SK-MEL-5 (cell line): ENCODE data around the gene SPEM1. TPM values are rescaled to one million over a fixed set of nuclear protein-coding genes. Genes with fewer than 3 reads are reported as not detected.
"Not testable (repeated sequence)": the region's sequence is repeated elsewhere in the genome, so short reads cannot be mapped to it uniquely, and the experiment has no call there.

ENCODE experiments used
- DNase-seq: peaks from one replicate; pipeline ENCODE4 v3.0.0-alpha.2; 2016; ENCODE audit warnings: low read depth, low spot score
- in situ Hi-C: cut with HindIII; loops from 2 replicates; pipeline ENCODE4 v1.10.0; 2016; ENCODE audit warnings: low sequenced_read_pairs, high pct_unique_total_duplicates, low pct_unique_long_range_greater_than_20kb
- total RNA-seq: library from RNA; depleted of rRNA; stranded (reverse); fragments of >200 nt; shearing (Covaris generic); gene quantifications from 2 replicates; pipeline ENCODE4 v1.2.3, GENCODE V29; 2014

SPEM1 gene
- total RNA-seq, 1 experiment from 2014 or later, result not detected

- DNase-seq, result no peak
- in situ Hi-C loops, result no loop called here
Measured at GRCh38 chr17:7459961-7460545, 39.9 kb downstream of the SPEM1 start.

GRCh38 chr17:7460850-7461660 is 40.9 kb downstream of the SPEM1 start:
- in situ Hi-C loops, result no loop called here

GRCh38 chr17:7462474-7463371 is 42.6 kb downstream of the SPEM1 start:
- no peak for DNase-seq
- in situ Hi-C loops, result no loop called here

More at GRCh38 chr17:7460850-7461660, 40.9 kb downstream of the SPEM1 start:
- no peak for DNase-seq

GRCh38 chr17:7463372-7463846 is 43.3 kb downstream of the SPEM1 start:
- in situ Hi-C loops, result no loop called here
- no peak for DNase-seq

- in situ Hi-C loops, result no loop called here
- no peak for DNase-seq
Measured at GRCh38 chr17:7464081-7464480, 44.0 kb downstream of the SPEM1 start.

- in situ Hi-C loops, result no loop called here
Measured at GRCh38 chr17:7465597-7466275, 45.6 kb downstream of the SPEM1 start.

GRCh38 chr17:7466318-7466638 is 46.2 kb downstream of the SPEM1 start:
- in situ Hi-C loops, result no loop called here
- DNase-seq, result no peak

More at GRCh38 chr17:7465597-7466275, 45.6 kb downstream of the SPEM1 start:
- no peak for DNase-seq

- in situ Hi-C loops, result no loop called here
- DNase-seq, result no peak
Measured at GRCh38 chr17:7466639-7467341, 46.7 kb downstream of the SPEM1 start.

GRCh38 chr17:7467498-7467897 is 47.4 kb downstream of the SPEM1 start:
- in situ Hi-C loops, result no loop called here

GRCh38 chr17:7468290-7468689 is 48.2 kb downstream of the SPEM1 start:
- no peak for DNase-seq
- in situ Hi-C loops, result no loop called here

More at GRCh38 chr17:7467498-7467897, 47.4 kb downstream of the SPEM1 start:
- no peak for DNase-seq

GRCh38 chr17:7468804-7469389 is 48.8 kb downstream of the SPEM1 start:
- in situ Hi-C loops, result no loop called here
- DNase-seq, result no peak

GRCh38 chr17:7469843-7470242 is 49.7 kb downstream of the SPEM1 start:
- in situ Hi-C loops, DNase-seq: not testable (repeated sequence)

- DNase-seq, in situ Hi-C loops: not testable (repeated sequence)
Measured at GRCh38 chr17:7470457-7470973, 50.4 kb downstream of the SPEM1 start.
